Uterus (tissue), 2 donors: ENCODE results near the gene SNAPC4.

Source experiments
- POLR2A ChIP-seq, 2 donors: fragments of 450-650 bp; IDR thresholded peaks; one replicate each; pipeline ENCODE4 v1.6.1; 2016; ENCODE audit warnings: antibody characterized with exemption in 2 of 2, mild to moderate bottlenecking in 1 of 2, moderate library complexity in 1 of 2
- TF ChIP-seq, protein P1 (sequence below), 4 experiments: fragments of 200-600 bp in 2 of 4; fragments of 450-650 bp in 2 of 4; sonication (generic) in 2 of 4; IDR thresholded peaks; one replicate each; pipeline ENCODE4 v1.5.1; 2016 to 2019; ENCODE audit warnings: antibody characterized with exemption in 4 of 4, mild to moderate bottlenecking in 2 of 4, moderate library complexity in 1 of 4

DNA sequence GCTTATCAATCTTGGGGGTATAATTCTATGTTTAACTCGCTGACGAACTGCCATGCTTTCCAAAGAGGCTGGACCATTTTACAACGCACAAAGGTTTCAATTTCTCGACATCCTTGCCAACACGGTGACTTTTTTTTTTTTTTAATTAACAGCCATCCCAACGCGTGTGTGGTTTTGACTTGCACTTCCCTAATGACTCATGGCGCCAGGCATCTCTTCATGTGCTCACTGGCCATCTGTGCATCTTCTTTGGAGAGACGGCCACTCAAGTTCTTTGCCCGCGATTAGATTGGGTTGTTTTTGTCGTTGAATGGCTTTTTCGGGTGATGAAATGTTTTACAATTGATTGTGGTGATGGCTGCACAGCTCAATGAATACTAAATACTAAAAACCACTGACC is 14.0 kb downstream of the SNAPC4 start:
- TF ChIP-seq, protein P1, sequence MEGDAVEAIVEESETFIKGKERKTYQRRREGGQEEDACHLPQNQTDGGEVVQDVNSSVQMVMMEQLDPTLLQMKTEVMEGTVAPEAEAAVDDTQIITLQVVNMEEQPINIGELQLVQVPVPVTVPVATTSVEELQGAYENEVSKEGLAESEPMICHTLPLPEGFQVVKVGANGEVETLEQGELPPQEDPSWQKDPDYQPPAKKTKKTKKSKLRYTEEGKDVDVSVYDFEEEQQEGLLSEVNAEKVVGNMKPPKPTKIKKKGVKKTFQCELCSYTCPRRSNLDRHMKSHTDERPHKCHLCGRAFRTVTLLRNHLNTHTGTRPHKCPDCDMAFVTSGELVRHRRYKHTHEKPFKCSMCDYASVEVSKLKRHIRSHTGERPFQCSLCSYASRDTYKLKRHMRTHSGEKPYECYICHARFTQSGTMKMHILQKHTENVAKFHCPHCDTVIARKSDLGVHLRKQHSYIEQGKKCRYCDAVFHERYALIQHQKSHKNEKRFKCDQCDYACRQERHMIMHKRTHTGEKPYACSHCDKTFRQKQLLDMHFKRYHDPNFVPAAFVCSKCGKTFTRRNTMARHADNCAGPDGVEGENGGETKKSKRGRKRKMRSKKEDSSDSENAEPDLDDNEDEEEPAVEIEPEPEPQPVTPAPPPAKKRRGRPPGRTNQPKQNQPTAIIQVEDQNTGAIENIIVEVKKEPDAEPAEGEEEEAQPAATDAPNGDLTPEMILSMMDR (IDR thresholded peaks at IDR 0.05): no peak
- TF ChIP-seq POLR2A (IDR thresholded peaks at IDR 0.05): no peak
